AG20443 (cell line): ENCODE results near the gene DGUOK.
"Not testable (repeated sequence)": the region's sequence is repeated elsewhere in the genome, so short reads cannot be mapped to it uniquely, and the experiment has no call there.

Experiments
- DNase-seq: peaks from one replicate; pipeline ENCODE4 v3.0.0; 2012; ENCODE audit warnings: low spot score, mixed read lengths

Gene DGUOK

GRCh38 chr2:73926493-73927327, at the start of gene DGUOK:
DGUOK (plus strand) TSS chr2:73926880; CDS start chr2:73926911, 31 bp downstream.
- DNase-seq = peak; percentile 98

DNA sequence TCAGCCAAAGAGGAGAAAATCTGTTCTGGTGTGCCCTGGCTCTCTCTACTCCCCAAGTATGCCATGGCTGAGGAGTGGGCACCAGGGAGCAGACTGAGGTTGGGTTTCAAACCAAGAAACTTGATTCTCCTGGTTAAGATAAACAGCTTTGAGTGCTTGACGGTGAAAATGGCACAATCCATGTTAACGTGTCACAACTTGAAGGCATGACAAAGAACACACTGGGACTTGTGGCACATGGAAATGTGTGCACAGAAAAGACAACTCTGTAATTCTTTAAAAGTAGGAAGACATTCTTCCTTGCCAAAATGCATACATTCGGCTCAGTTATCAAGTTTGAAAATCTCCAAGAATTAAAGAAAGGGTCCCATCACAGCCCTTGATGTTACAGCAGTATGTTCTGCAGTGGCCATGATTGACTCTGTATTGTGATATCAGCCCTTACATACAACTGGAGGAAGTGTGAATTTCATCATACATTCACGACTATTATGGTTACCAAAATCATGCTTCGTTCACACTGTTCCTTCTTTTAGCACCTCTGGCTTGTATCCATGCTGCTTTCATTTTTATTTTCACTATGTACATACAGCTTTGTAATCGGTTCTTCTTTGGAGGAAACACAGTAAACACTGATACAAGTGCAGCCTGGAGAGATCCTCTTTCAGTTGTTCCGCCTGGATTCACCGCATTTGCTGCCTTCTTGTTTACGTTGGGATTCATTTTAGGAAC, 49.4 kb upstream of the DGUOK start:
- DNase-seq = no peak

- DNase-seq = not testable (repeated sequence)
Observed at GRCh38 chr2:73877984-73878383, 48.7 kb upstream of the DGUOK start.

GRCh38 chr2:73885406-73885805, 41.3 kb upstream of the DGUOK start:
- no peak for DNase-seq

DNA sequence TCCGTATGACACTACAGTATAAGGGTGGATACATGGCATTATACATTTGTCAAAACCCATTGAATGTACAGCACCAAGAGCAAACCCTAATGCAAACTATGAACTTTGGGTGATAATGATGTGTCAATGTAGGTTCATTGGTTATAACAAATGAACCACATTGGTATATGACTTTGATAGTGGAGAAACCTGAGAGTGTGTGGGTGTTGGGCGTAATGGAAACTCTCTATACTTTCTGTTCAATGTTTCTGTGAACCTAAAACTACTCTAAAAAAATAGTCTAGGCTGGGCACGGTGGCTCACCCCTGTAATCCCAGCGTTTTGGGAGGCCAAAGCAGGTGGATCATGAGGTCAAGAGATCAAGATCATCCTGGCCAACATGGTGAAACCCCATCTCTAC, 40.3 kb upstream of the DGUOK start:
- DNase-seq = no peak

DNA sequence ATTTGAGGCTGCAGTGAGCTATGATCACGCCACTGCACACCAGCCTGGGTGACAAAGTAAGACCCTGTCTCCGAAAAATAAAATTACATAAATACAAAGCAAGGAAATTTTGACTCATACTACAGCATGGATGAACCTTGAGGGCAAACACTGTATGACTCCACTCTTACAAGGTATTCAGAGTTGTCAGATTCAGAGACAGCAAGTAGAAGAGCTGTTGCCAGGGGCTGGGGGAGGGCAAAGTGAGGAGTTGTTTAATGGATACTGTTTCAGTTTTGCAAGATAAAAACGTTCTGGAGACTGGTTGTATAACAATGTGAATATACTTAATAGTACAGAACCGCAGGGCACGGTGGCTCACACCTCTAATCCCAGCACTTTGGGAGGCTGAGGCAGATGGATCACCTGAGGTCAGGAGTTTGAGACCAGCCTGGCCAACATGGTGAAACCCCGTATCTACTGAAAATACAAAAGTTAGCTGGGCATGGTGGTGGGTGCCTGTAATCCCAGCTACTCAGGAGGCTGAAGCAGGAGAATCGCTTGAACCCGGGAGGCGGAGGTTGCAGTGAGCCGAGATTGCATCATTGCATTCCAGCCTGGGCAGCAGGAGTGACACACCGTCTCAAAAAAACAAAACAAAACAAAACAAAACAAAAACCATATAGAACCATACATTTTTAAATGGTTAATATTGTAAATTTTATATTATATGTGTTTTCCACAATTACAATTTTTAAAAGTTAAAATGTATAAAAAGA, 38.9 kb upstream of the DGUOK start:
- DNase-seq = not testable (repeated sequence)

DNA sequence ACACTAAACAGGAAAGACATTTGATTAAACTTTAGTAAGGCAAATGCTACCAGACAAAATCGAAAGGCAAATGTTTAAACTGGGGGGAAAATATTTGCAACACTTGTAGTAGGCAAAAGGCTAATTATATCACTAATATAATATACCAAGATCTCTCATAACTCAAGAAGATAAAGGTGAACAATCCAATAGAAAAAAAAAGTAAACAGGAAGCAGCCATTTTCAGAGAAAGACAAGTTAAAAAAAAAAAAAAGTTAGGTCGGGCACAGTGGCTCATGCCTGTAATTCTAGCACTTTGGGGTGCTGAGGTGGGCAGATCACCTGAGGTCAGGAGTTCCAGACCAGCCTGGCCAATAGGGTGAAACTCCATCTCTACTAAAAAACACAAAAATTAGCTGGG, 38.3 kb upstream of the DGUOK start:
- no peak for DNase-seq

DNA sequence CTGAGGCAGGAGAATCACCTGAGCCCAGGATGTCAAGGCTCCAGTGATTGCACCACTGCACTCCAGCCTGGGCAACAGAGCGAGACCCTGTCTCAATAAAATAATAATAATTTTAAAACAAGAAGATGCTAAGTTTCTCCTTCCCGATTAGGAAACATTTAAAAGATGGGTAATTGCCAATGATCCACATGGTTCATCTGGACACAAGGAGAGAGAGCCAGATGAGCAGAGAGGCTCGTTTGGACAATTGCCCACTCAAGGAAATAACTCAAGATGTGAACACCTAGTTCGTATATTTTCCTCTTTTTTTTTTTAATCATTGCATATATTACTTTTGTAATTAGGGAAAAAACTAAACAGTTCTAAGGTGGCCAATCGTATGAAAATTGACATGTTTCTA, 37.5 kb upstream of the DGUOK start:
- no peak for DNase-seq

- DNase-seq = peak; percentile 33
Observed at GRCh38 chr2:73890301-73891092, 36.2 kb upstream of the DGUOK start.

DNA sequence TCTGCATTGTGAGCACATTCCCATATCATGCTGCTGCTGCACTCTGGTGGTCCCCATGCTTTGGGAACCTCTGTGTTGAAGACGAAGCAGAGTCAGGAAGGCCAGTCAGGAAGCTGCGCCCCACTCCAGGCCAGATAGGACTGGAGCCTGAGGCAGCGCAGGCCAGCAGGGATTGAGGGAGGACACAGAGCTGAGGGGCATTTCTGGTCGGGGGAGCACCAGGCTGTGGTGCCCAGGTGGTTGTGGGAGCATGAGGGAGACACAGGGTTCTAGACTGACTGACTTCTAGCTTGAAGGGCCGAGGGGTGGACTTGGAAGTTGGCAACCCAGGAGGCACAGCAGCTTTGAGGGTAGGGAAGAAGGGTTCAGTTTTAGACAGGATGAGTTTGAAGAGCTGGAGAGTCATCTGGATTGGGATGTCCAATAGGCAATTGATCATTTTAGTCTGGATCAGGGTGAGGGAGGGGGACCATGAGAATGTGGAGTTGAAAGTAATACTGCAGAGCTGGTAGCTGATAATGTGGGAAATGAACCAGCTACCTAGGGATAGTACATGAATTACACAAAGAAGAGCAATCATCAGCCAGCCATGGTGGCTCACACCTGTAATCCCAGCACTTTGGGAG, 35.3 kb upstream of the DGUOK start:
- DNase-seq = no peak

DNA sequence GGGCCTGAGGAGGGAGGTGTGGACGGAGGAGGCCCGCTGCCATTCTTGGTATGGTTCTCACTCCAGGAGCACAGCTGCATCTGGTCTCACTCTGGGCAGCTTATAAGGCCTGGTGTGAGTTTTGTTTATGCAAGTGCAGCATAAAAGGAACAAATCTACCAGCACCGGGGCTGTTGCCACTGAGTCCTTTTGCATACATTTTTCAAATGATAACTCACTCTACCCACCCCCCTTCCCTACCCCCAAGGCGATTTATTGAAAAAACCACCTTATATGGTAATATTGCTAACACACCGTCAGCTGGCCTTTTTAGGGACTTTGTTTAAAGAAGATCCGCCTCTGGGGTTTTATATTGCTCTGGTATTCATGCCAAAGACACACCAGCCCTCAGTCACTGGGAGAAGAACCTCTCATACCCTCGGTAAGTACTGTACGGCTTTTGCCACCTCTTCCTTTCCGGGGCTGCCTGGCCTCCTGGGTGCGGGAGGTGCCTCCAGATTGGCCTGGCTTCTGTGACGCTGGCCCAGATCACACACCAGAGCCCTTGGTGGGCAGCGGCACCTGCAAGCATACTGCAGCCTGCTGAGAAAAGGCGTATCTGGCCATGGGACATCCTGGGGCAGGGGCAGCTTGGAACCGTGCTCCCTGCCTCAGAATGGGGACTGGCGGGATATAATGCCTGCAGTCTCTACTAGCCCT, 33.9 kb upstream of the DGUOK start, which contains the start of gene ACTG2:
Gene ACTG2, plus strand, starts transcription at position 378 of the 699 bp plus-strand sequence. CDS start 8,304 bp downstream, outside the sequence.
- no peak for DNase-seq

DNA sequence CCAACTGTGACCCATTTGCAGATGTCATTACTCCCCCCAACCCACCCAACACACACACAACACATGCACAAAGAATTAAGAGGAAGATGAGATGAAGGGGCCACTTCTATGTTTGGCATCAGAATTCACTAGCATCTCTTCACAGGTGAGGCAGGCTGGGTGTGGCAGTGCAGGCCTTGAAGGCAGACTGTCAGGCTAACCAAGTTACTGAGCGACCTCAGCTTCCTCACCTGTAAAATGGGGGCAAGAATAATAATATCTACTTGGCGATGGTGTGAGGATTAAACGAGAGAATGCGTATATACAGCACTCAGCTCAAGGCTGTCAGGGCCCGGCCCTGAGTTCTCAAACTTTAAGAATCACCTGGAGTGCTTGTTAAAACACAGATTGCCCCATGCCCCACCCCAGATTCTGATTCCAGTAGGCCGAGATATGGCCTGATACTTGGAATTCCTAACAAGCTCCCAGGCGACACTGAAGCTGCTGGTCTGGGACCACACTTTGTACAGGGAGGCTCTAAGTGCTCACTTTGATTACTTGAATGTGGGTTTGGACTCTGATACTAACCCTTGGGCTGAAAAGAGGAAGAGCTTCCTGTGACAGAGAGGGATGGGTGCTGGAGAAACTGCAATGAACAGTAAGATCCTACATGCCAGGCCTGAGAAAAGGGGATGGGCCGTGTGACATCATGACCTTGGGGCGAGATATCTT, 32.8 kb upstream of the DGUOK start:
- DNase-seq = no peak

GRCh38 chr2:73894475-73894850, 32.2 kb upstream of the DGUOK start:
- no peak for DNase-seq

GRCh38 chr2:73894877-73895276, 31.8 kb upstream of the DGUOK start:
- no peak for DNase-seq

GRCh38 chr2:73895473-73895872, 31.2 kb upstream of the DGUOK start:
- no peak for DNase-seq

- peak; percentile 89 for DNase-seq
Observed at GRCh38 chr2:73896362-73897239, 30.1 kb upstream of the DGUOK start.

DNA sequence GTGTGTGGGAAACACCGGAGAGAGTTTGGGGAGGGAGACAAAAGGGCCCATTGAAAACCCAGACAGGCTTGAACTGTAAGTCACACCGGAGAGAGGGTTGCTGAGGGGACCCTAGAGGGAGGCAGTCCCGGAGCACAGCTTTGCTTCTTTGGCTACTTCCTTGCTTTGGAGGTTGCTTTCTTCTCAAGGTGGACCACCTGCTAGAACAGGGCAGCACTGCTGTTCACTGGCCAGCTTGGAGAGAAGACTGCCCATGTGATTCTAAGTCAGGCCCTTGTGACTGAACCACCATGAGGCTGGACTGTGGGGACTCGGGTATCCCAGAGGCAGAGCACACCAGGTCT, 29.5 kb upstream of the DGUOK start:
- no peak for DNase-seq

DNA sequence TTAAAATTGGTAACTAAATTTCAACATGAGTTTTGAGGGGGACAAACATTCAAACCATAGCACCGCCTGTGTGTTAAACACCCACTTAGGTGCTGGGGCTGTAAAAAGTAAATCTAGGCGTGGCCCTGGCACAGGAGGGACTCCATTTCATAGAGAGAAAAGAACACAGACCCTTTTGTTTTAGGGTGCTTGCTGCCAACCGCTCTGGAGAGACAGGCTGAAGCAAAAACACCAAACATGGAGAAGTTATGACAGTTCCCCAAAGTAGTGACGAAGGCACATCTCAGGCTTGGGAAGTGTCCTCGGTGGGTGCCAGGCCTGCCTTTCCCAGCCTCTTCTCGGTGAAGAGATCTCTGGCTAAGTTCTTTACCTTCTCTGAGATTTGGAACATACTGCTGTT, 28.7 kb upstream of the DGUOK start:
- DNase-seq = no peak

DNA sequence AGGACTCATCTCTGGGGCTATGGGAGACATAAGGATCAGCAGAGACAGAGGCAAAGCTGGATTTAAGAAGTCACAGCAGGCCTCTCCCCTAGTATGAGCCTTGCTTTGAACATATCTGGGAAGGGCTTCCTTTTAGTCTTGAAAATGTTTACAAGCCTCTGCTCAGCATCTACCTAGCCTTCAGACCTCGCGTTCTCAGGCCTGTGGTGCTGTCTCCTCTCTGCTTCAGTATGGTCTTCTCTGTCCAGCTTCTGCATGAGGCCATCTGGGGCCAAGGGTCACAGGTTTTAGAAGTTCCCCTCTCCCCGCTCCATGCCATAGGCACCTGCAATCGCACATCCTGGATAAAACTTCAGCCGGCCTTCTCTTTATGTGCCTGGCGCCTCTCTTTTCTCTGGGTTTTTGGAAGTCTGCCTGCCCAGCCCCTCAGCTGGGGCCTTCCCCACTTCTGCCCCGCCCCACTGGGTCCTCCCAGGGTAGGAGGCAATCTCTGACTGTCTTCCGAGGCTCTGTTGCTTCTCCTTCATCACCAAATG, 26.8 kb upstream of the DGUOK start:
- DNase-seq = no peak
